Activated CD8-positive, alpha-beta T cell treated with anti-CD3 and anti-CD28 coated beads for 36 hours (primary cell): ENCODE results near the gene DHX30. TPM values are rescaled to one million over a fixed set of nuclear protein-coding genes. Genes with fewer than 3 reads are reported as not detected.

Experiments
- ATAC-seq: fragments of 200-7000 bp; cut with Tn5 transposase; one replicate; pipeline ENCODE4 v1.10.0; 2021; ENCODE audit warnings: mild to moderate bottlenecking, moderate library complexity
- CTCF ChIA-PET: fragments of 350-600 bp; sonication (Branson Sonifier 250); formaldehyde crosslinking; loops from one replicate; lab custom pipeline; 2021; ENCODE audit warnings: antibody characterized with exemption; lab: Charles Lee
- POLR2A ChIA-PET: fragments of 350-600 bp; sonication (Branson Sonifier 250); formaldehyde crosslinking; loops from one replicate; lab custom pipeline; 2021; ENCODE audit warnings: antibody characterized with exemption; lab: Charles Lee
- DNase-seq: peaks from one replicate; pipeline ENCODE4 v3.0.0-alpha.2; 2020
- H3K27ac Mint-ChIP-seq: one replicate; pipeline ENCODE4 v1.8.0; 2021; ENCODE audit warnings: mild to moderate bottlenecking, mixed read lengths
- H3K27me3 Mint-ChIP-seq: one replicate; pipeline ENCODE4 v1.8.0; 2021; ENCODE audit warnings: mixed read lengths
- H3K36me3 Mint-ChIP-seq: one replicate; pipeline ENCODE4 v1.8.0; 2021; ENCODE audit warnings: low read depth, mixed read lengths
- H3K4me1 Mint-ChIP-seq: one replicate; pipeline ENCODE4 v1.8.0; 2021; ENCODE audit warnings: low read depth, mixed read lengths
- H3K4me3 Mint-ChIP-seq: one replicate; pipeline ENCODE4 v1.8.0; 2021; ENCODE audit warnings: mild to moderate bottlenecking, moderate library complexity, mixed read lengths
- H3K9me3 Mint-ChIP-seq: one replicate; pipeline ENCODE4 v1.8.0; 2021; ENCODE audit warnings: mixed read lengths
- intact Hi-C: fragments of 100-400 bp; cut with micrococcal nuclease; formaldehyde crosslinking; loops from one replicate; pipeline ENCODE4 v1.10.0; 2022
- total RNA-seq, 2 experiments: library from RNA; stranded (reverse); gene quantifications; one replicate each; pipeline ENCODE4 v1.2.3, GENCODE V29; 2021
- TF ChIP-seq, protein P1 (sequence below): fragments of 200-600 bp; IDR thresholded peaks from one replicate; pipeline ENCODE4 v1.8.0; 2022; ENCODE audit warnings: antibody characterized with exemption, mild to moderate bottlenecking

The DHX30 gene
- total RNA-seq, 2 experiments from 2014 or later = 81.5 to 84.2 TPM

GRCh38 chr3:47847801-47848518, 45.0 kb downstream of the DHX30 start:
- ChIA-PET POLR2A (interaction anchor here (0.7 to 0.9 kb wide), 2 partner anchors 9 to 45 kb away, joined by 3 read pairs; no protein-coding TSS in a partner anchor), CTCF (no interaction called here)
- Mint-ChIP-seq H3K9me3 (no peaks in the 10 kb centered on the region), H3K4me1 (no peaks in the 10 kb centered on the region), H3K27ac (no peak overlapping the region), H3K27me3 (no peaks in the 10 kb centered on the region), H3K4me3 (no peak overlapping the region), H3K36me3 (peaks cover 28% of the 10 kb centered on the region)
- TF ChIP-seq, protein P1, sequence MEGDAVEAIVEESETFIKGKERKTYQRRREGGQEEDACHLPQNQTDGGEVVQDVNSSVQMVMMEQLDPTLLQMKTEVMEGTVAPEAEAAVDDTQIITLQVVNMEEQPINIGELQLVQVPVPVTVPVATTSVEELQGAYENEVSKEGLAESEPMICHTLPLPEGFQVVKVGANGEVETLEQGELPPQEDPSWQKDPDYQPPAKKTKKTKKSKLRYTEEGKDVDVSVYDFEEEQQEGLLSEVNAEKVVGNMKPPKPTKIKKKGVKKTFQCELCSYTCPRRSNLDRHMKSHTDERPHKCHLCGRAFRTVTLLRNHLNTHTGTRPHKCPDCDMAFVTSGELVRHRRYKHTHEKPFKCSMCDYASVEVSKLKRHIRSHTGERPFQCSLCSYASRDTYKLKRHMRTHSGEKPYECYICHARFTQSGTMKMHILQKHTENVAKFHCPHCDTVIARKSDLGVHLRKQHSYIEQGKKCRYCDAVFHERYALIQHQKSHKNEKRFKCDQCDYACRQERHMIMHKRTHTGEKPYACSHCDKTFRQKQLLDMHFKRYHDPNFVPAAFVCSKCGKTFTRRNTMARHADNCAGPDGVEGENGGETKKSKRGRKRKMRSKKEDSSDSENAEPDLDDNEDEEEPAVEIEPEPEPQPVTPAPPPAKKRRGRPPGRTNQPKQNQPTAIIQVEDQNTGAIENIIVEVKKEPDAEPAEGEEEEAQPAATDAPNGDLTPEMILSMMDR = no peak
- ATAC-seq (no peak), DNase-seq (no peak)
- intact Hi-C loops = no loop called here

GRCh38 chr3:47848599-47849117, 45.7 kb downstream of the DHX30 start:
- H3K4me1 Mint-ChIP-seq = no peaks in the 10 kb centered on the region
- intact Hi-C loops = no loop called here
- H3K27me3 Mint-ChIP-seq = no peaks in the 10 kb centered on the region
- DNase-seq (no peak), ATAC-seq (no peak)
- H3K36me3 Mint-ChIP-seq = peaks cover 28% of the 10 kb centered on the region
- no peaks in the 10 kb centered on the region for H3K9me3 Mint-ChIP-seq
- ChIA-PET CTCF (interaction anchor here (1.1 kb wide), 1 partner anchor 12 kb away, joined by 5 read pairs; no protein-coding TSS in a partner anchor), POLR2A (interaction anchor here (0.9 kb wide), 1 partner anchor 10 kb away, joined by 3 read pairs; no protein-coding TSS in a partner anchor)
- no peak overlapping the region for H3K27ac Mint-ChIP-seq
- TF ChIP-seq, protein P1 = no peak
- H3K4me3 Mint-ChIP-seq = no peak overlapping the region

DNA sequence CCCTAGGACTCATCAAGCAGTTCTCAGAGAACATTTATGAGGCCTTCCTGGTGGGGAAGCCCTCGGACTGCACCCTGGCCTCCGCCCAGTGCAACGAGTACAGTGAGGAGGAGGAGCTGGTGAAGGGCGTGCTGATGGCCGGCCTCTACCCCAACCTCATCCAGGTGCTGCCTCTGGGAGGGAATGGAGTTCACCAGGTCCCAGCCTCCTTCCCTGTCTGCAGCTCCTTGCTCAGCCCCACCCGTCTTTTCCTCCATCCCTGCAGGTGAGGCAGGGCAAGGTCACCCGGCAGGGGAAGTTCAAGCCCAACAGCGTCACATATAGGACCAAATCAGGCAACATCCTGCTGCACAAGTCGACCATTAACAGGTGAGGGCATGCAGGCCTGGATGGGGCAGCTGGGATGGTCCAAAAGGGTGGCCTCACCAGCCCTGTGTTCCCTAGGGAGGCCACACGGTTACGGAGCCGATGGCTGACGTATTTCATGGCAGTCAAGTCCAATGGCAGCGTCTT, 46.3 kb downstream of the DHX30 start:
- no peaks in the 10 kb centered on the region for H3K9me3 Mint-ChIP-seq
- intact Hi-C loops = no loop called here
- H3K27me3 Mint-ChIP-seq = no peaks in the 10 kb centered on the region
- H3K27ac Mint-ChIP-seq = no peak overlapping the region
- no peak overlapping the region for H3K4me3 Mint-ChIP-seq
- TF ChIP-seq, protein P1 = no peak
- peaks cover 23% of the 10 kb centered on the region for H3K36me3 Mint-ChIP-seq
- ATAC-seq (no peak), DNase-seq (no peak)
- ChIA-PET POLR2A (interaction anchor here (0.9 to 1.2 kb wide), 2 partner anchors 9 to 10 kb away, joined by 3 read pairs; no protein-coding TSS in a partner anchor), CTCF (interaction anchor here (1.1 kb wide), 1 partner anchor 13 kb away, joined by 5 read pairs; no protein-coding TSS in a partner anchor)
- no peaks in the 10 kb centered on the region for H3K4me1 Mint-ChIP-seq

DNA sequence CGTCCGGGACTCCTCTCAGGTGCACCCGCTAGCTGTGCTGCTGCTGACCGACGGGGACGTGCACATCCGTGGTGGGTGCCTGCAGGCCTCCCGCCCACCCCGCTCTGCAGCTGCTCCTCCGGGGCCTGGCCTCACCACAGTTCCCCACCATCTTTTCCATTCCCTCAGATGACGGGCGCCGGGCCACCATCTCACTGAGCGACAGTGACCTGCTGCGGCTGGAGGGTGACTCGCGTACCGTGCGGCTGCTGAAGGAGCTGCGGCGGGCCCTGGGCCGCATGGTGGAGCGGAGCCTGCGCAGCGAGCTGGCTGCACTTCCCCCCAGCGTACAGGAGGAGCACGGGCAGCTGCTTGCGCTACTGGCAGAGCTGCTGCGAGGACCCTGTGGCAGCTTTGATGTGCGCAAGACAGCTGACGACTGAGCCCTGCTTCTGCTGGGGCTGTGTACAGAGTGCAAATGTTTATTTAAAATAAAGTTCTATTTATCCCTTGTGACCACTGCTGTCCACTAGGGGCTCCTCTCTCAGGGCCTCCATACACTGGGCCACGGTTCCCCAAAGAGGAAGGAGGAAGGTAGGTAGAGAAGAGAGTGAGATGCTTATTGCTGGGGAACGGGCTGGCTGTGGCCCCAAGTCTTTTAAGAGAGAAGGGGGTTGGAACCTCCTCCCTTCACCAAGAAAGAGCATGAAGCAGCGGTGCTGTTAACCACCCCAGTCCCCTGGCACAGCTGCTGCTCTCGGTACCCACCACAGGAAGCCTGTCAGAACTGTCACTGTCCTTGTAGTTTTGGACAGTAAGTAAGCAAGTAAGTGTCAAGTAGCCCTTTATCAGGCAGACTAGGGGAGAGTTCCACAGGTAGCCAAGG, 47.0 kb downstream of the DHX30 start:
- ChIA-PET CTCF (interaction anchor here (1.1 to 1.4 kb wide), 3 partner anchors 12 to 14 kb away, joined by 5 read pairs; no protein-coding TSS in a partner anchor), POLR2A (interaction anchor here (0.8 to 1.2 kb wide), 2 partner anchors 9 to 24 kb away, joined by 3 read pairs; no protein-coding TSS in a partner anchor)
- no peak overlapping the region for H3K4me3 Mint-ChIP-seq
- H3K9me3 Mint-ChIP-seq = no peaks in the 10 kb centered on the region
- H3K27me3 Mint-ChIP-seq = no peaks in the 10 kb centered on the region
- no peaks in the 10 kb centered on the region for H3K4me1 Mint-ChIP-seq
- peaks cover 19% of the 10 kb centered on the region for H3K36me3 Mint-ChIP-seq
- ATAC-seq (no peak), DNase-seq (no peak)
- TF ChIP-seq, protein P1 = no peak
- intact Hi-C loops = no loop called here
- peak overlapping the region; percentile 42 for H3K27ac Mint-ChIP-seq
